Effector memory CD4-positive, alpha-beta T cell (primary cell): Measurements from ENCODE around the gene SYNPO2L.
"Not testable (repeated sequence)": the region's sequence is repeated elsewhere in the genome, so short reads cannot be mapped to it uniquely, and the experiment has no call there.

Experiments used
- DNase-seq, 3 donors: peaks; one replicate each; pipeline ENCODE4 v3.0.0-alpha.2; 2020
- H3K27ac ChIP-seq: 2 replicates; pipeline ENCODE4 v1.7.0; 2013; ENCODE audit warnings: mild to moderate bottlenecking, low read length, moderate library complexity; ENCODE audit not compliant: insufficient read depth, poor library complexity, severe bottlenecking
- H3K27me3 ChIP-seq: replicated peaks from 2 replicates; pipeline ENCODE4 v1.7.0; 2013; ENCODE audit warnings: mild to moderate bottlenecking, low read length; ENCODE audit not compliant: insufficient read depth, control insufficient read depth, poor library complexity, severe bottlenecking
- H3K36me3 ChIP-seq: 2 replicates; pipeline ENCODE4 v1.7.0; 2013; ENCODE audit warnings: mild to moderate bottlenecking, low read length, moderate library complexity; ENCODE audit not compliant: control insufficient read depth, insufficient read depth
- H3K4me1 ChIP-seq: 2 replicates; pipeline ENCODE4 v1.7.0; 2013; ENCODE audit warnings: low read length, mild to moderate bottlenecking; ENCODE audit not compliant: control insufficient read depth, insufficient read depth, poor library complexity, severe bottlenecking
- H3K4me3 ChIP-seq: 2 replicates; pipeline ENCODE4 v1.7.0; 2013; ENCODE audit warnings: low read length, low read depth, mild to moderate bottlenecking; ENCODE audit not compliant: insufficient read depth, poor library complexity, severe bottlenecking
- H3K9me3 ChIP-seq: 2 replicates; pipeline ENCODE4 v1.7.0; 2013; ENCODE audit warnings: mild to moderate bottlenecking, low read length, moderate library complexity; ENCODE audit not compliant: control insufficient read depth

The SYNPO2L gene

DNA sequence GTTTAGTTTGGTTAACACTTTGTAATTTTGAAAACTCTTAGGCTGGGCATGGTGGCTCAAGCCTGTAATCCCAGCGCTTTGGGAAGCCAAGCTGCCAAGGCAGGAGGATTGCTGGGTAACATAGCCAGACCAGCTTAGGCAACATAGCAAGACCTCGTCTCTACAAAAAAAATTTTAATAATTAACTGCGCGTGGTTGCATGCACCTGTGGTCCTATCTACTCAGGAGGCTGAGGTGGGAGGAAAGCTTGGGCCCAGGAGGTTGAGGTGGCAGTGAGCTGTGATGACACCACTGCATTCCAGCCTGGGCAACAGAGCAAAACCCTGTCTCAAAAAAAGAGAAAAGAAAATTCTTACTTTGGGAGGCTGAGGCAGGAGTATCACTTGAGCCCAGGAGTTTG, 32.8 kb downstream of the SYNPO2L start:
- H3K36me3 ChIP-seq = no peaks in the 10 kb centered on the region
- no peaks in the 10 kb centered on the region for H3K9me3 ChIP-seq
- no peak overlapping the region for H3K4me3 ChIP-seq
- no peak for DNase-seq
- no peaks in the 10 kb centered on the region for H3K27me3 ChIP-seq
- no peak overlapping the region for H3K27ac ChIP-seq
- peaks cover 13% of the 10 kb centered on the region for H3K4me1 ChIP-seq

DNA sequence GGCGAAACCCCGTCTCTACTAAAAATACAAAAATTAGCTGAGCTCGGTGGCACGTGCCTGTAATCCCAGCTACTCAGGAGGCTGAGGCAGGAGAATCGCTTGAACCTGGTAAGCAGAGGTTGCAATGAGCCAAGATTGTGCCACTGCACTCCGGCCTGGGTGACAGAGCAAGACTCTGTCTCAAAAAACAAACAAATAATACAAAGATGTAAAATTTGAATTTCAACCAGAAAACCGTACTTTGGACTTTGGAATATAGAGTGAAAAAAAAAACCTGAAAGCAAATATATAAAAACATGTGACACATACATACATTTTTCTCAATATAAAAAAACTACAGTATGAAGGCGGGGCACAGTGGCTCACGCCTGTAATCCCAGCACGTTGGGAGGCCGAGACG, 34.9 kb downstream of the SYNPO2L start:
- H3K4me1 ChIP-seq, H3K9me3 ChIP-seq: not testable (repeated sequence)

DNA sequence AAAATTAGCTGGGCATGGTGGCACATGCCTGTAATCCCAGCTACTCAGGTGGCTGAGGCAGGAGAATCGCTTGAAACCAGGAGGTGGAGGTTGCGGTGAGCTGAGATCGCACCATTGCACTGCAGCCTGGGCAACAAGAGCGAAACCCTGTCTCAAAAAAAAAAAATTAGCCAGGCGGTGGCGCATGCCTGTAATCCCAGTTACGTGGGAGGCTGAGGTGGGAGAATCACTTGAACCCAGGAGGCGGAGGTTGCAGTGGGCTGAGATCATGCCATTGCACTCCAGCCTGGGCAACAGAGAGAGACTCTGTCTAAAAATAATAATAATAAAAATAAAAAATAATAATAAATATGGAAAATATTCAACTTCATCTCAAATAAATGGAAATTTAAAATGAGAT, 38.7 kb downstream of the SYNPO2L start:
- H3K9me3 ChIP-seq, H3K4me1 ChIP-seq: not testable (repeated sequence)

More for the DNA sequence above, 34.9 kb downstream of the SYNPO2L start:
- not testable (repeated sequence) for H3K4me3 ChIP-seq, DNase-seq, H3K27me3 ChIP-seq, H3K27ac ChIP-seq, H3K36me3 ChIP-seq

DNA sequence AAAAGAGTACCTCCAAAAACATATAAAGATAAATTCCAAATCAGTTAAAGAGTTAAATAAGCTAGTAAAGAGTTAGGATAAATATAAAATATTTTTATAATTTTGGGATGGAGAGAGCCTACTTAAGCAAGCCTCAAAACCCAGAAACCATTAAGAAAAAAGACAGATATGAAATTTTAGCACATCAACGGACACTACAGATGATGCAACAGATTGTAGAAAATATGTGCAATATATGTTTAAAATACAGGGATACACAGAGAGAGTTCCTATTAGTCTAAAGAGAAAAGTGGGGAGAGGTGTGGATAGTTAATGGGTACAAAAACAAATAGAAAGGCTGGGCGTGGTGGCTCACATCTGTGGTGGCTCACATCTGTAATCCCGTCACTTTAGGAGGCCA, 41.1 kb downstream of the SYNPO2L start:
- H3K9me3 ChIP-seq = no peaks in the 10 kb centered on the region
- no peaks in the 10 kb centered on the region for H3K27me3 ChIP-seq
- H3K36me3 ChIP-seq = no peaks in the 10 kb centered on the region
- no peaks in the 10 kb centered on the region for H3K4me1 ChIP-seq
- no peak overlapping the region for H3K4me3 ChIP-seq
- no peak for DNase-seq
- no peak overlapping the region for H3K27ac ChIP-seq

More for the DNA sequence above, 38.7 kb downstream of the SYNPO2L start:
- not testable (repeated sequence) for H3K27ac ChIP-seq, H3K36me3 ChIP-seq, H3K4me3 ChIP-seq, H3K27me3 ChIP-seq, DNase-seq

DNA sequence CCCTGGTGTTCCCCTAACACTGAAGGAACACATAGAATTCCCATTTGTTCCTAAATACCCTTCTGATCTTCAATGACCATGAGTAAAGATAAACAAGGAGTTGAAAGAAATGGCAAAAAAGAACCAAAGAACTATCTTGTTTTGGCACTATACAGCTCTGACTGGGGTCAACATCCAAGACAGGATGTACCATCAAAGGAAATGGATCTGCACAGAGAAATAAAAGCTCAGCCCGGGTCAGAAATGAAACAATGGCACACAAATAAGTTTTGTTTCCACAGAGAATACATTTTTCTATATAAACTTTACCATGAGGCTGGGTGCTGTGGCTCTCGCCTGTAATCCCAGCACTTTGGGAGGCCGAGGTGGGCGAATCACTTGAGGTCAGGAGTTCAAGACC, 46.7 kb downstream of the SYNPO2L start:
- Histone ChIP-seq H3K36me3 (no peaks in the 10 kb centered on the region), H3K27ac (no peak overlapping the region), H3K9me3 (no peaks in the 10 kb centered on the region), H3K4me1 (no peaks in the 10 kb centered on the region), H3K27me3 (no peaks in the 10 kb centered on the region), H3K4me3 (no peak overlapping the region)
- DNase-seq = no peak

DNA sequence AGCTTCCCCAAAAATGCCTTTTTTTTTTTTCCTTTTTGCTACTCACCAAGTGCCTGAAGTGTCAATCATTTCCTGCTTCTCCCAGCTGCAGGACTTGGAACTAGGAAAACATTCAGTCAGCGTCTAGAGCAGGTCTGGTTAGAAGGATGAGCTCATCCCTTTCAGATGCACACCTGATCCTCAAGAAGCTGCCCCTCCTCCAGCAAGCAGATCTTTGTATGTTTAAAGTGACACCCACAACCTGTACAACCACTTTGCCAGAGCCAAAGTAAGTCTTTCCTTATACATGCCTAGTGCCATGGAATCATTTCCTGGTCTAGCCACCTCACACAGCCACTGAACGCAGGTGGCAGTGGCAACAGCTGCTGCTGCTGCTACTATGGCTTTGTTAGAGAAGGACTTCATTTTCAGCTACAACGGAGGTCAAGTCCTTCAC, 54.3 kb downstream of the SYNPO2L start:
- Histone ChIP-seq H3K27ac (no peak overlapping the region), H3K4me3 (no peak overlapping the region), H3K4me1 (no peaks in the 10 kb centered on the region), H3K36me3 (no peaks in the 10 kb centered on the region), H3K27me3 (no peaks in the 10 kb centered on the region), H3K9me3 (no peaks in the 10 kb centered on the region)
- DNase-seq = no peak

DNA sequence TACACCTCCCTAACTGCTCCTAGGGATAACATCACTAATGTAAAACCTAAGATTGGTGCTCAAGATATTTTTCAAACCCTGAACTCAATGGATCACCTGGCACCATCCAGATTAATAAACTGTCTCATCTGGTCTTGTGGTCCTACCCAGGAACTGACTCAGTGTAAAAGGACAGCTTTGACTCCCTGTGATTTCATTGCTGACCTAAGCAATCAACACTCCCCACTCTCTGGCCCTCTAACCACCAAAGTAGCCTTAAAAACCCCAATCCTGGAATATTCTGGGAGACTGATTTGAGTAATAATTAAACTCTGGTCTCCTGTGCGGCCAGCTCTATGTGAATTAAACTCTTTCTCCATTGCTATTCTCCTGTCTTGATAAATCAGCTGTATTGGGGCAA, 58.5 kb downstream of the SYNPO2L start:
- Histone ChIP-seq H3K9me3 (no peaks in the 10 kb centered on the region), H3K4me3 (no peak overlapping the region), H3K36me3 (no peaks in the 10 kb centered on the region), H3K4me1 (no peaks in the 10 kb centered on the region), H3K27me3 (no peaks in the 10 kb centered on the region), H3K27ac (no peak overlapping the region)
- no peak for DNase-seq
